ENCODE measurements around the gene ZNF574.

DNA sequence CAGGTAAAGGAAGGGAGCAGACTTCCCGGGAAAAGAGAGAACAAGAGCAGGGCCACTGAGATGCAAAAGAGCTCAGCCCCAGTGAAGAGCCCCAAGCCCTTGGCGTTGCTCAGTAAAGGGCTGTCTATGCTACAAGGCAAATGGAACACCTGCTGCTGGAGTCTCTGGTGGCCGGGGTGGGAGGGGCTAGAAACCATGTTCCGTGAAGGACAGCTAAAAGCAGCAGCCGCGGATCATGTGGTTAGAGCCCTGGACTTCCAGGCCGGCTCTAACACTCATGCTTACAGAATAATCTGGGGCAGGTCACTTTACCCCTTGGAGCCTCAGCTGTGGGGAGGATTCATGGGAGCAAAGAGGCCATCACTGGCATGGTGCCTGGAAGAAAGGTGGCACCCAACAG lies 38.4 kb downstream of the ZNF574 start:
- TF ChIP-seq, protein P1, sequence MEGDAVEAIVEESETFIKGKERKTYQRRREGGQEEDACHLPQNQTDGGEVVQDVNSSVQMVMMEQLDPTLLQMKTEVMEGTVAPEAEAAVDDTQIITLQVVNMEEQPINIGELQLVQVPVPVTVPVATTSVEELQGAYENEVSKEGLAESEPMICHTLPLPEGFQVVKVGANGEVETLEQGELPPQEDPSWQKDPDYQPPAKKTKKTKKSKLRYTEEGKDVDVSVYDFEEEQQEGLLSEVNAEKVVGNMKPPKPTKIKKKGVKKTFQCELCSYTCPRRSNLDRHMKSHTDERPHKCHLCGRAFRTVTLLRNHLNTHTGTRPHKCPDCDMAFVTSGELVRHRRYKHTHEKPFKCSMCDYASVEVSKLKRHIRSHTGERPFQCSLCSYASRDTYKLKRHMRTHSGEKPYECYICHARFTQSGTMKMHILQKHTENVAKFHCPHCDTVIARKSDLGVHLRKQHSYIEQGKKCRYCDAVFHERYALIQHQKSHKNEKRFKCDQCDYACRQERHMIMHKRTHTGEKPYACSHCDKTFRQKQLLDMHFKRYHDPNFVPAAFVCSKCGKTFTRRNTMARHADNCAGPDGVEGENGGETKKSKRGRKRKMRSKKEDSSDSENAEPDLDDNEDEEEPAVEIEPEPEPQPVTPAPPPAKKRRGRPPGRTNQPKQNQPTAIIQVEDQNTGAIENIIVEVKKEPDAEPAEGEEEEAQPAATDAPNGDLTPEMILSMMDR (IDR thresholded peaks at IDR 0.05; ENCODE audit: low read depth, low read length, poor library complexity, severe bottlenecking): no peak
- no peak for TF ChIP-seq EZH2phosphoT487 (IDR thresholded peaks at IDR 0.05; ENCODE audit: borderline replicate concordance, low read length)

Data from DOHH2 (cell line).